ENCODE data around the gene ZNF483. TPM values are rescaled to one million over a fixed set of nuclear protein-coding genes. Genes with fewer than 3 reads are reported as not detected.
"Not testable (repeated sequence)": the region's sequence is repeated elsewhere in the genome, so short reads cannot be mapped to it uniquely, and the experiment has no call there.

Gene ZNF483
- total and polyA plus RNA-seq, 9 donors: 3.2 to 55.5 (median 32.0) TPM

- DNase-seq: peak; percentile 74 to 82 (median 78)
- 0% methylated on average over 35 to 76 of the region's 76 CpGs for WGBS, 3 donors
- intact Hi-C loops (cut with DNase I): no loop called here
- Histone ChIP-seq H3K4me3 (peak overlapping the region; percentile 89), H3K27me3 (no peaks in the 10 kb centered on the region), H3K36me3 (no peaks in the 10 kb centered on the region), H3K4me1 (ENCODE audit: insufficient read depth) (peaks cover 8% of the 10 kb centered on the region), H3K9me3 (no peaks in the 10 kb centered on the region), H3K27ac (peak overlapping the region; percentile 96 to 100)
- TF ChIP-seq POLR2A (IDR thresholded peaks at IDR 0.05) (peak; percentile 82), EP300 (IDR thresholded peaks at IDR 0.05) (no peak)
Observed at GRCh38 chr9:111482694-111483438, 42.1 kb upstream of the ZNF483 start.

DNA sequence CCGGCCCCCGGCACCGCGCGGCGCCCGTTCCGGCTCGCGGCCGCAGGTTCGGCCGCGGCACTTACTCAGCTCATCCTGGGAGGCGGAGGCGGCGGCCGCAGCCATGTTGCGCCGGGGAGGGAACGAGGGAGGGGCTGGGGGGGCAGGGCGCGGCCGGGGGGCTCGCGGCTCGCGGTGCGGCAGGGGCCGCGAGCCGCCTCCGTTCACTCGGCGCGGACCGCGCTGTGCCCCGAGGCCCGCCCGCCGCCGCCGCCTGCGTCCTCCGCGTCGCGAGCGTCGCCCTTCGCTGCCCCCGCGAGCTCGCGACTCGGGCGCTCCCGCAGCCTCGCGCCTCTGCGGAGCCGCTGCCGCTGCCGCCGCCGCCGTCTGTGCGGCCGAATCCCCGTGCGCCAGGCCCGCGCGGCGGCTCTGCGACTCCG is 41.5 kb upstream of the ZNF483 start:
- Histone ChIP-seq H3K27ac (peak overlapping the region; percentile 96 to 100), H3K4me1 (ENCODE audit: insufficient read depth) (peaks cover 8% of the 10 kb centered on the region), H3K9me3 (no peaks in the 10 kb centered on the region), H3K4me3 (peak overlapping the region; percentile 89), H3K27me3 (no peaks in the 10 kb centered on the region), H3K36me3 (no peaks in the 10 kb centered on the region)
- 0% methylated on average over 30 to 78 of the region's 78 CpGs for WGBS, 3 donors
- peak in 4 of 5 donors; percentile 44 to 70 (median 54) for DNase-seq
- intact Hi-C loops (cut with DNase I): no loop called here
- TF ChIP-seq EP300 (IDR thresholded peaks at IDR 0.05) (no peak), POLR2A (IDR thresholded peaks at IDR 0.05) (no peak), CTCF (IDR thresholded peaks at IDR 0.05) (no peak)

DNA sequence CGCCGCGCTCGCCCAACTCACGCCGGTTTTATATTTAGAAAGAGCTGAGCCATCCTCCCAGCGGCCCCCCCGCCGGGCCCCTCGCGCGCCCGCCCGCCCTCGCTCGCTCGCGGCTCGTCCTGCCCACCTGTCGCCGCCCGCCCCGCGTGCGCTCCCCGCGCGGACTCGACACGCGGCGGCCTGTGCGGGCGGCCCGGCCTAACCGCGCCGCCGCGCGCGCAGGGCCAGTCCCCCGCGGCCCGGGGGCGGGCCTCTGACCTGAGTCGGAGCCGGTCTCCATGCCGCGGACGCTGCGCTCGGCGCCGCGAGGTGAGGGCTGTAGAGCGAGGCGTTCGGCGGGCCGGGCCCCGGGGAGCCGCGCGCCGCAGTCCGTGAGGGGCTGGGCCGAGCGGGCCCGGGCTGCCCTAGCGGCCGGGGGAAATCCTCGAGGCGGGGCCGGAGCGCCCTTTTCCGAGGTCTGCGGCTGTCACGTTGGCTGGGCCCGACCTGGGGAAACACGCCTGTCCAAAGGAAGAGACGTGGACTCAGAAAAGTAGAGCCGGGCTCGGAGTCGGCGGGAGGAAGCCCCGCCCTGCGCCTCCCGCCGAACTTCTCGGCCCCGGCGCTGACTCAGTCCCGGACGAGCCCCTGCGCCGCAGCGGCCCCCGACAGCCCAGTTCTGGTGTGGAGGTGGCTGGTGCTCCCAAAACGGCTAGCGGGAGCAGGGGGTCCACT is 41.0 kb upstream of the ZNF483 start, which contains the start of gene ECPAS:
Gene ECPAS, minus strand, starts transcription at position 526 of the 714 bp plus-strand sequence. CDS start 11,465 bp downstream, outside the sequence.
- Histone ChIP-seq H3K4me1 (ENCODE audit: insufficient read depth) (peaks cover 8% of the 10 kb centered on the region), H3K4me3 (peak within 1 kb of the TSS; percentile 89), H3K36me3 (no peaks in the 10 kb centered on the region), H3K27ac (peak within 1 kb of the TSS; percentile 96 to 100), H3K9me3 (no peaks in the 10 kb centered on the region), H3K27me3 (no peaks in the 10 kb centered on the region)
- intact Hi-C loops (cut with DNase I): no loop called here
- DNase-seq: peak; percentile 69 to 83 (median 77)
- 0 to 1% (median 0%) methylated on average over 25 to 101 of the region's 101 CpGs for WGBS, 3 donors
- TF ChIP-seq EP300 (IDR thresholded peaks at IDR 0.05) (no peak), CTCF (IDR thresholded peaks at IDR 0.05) (no peak), POLR2A (IDR thresholded peaks at IDR 0.05) (peak; percentile 52)

- H3K36me3 ChIP-seq: no peaks in the 10 kb centered on the region
- TF ChIP-seq POLR2A (IDR thresholded peaks at IDR 0.05): no peak
- TF ChIP-seq EP300 (IDR thresholded peaks at IDR 0.05): no peak
- no peak for TF ChIP-seq CTCF (IDR thresholded peaks at IDR 0.05)
- peak overlapping the region; percentile 89 for H3K4me3 ChIP-seq
- H3K9me3 ChIP-seq: no peaks in the 10 kb centered on the region
- no peak for DNase-seq
- H3K27me3 ChIP-seq: no peaks in the 10 kb centered on the region
- peak overlapping the region; percentile 96 to 100 for H3K27ac ChIP-seq
- intact Hi-C loops (cut with DNase I): no loop called here
- 2 to 3% (median 2%) methylated on average over 4 of the region's 4 CpGs for WGBS, 3 donors
- H3K4me1 ChIP-seq (ENCODE audit: insufficient read depth): peaks cover 5% of the 10 kb centered on the region
Observed at GRCh38 chr9:111484572-111484894, 40.4 kb upstream of the ZNF483 start.

- H3K4me1 ChIP-seq (ENCODE audit: insufficient read depth); H3K36me3 ChIP-seq; H3K27me3 ChIP-seq; H3K9me3 ChIP-seq; intact Hi-C loops (cut with DNase I); DNase-seq; H3K4me3 ChIP-seq; H3K27ac ChIP-seq: not testable (repeated sequence)
- 87 to 92% (median 91%) methylated on average over 2 of the region's 2 CpGs for whole genome bisulfite sequencing, 3 donors
Observed at GRCh38 chr9:111497196-111497595, 27.8 kb upstream of the ZNF483 start.

Data from ovary (tissue), 9 donors.